ENCODE results near the gene TACC3. TPM values are rescaled to one million over a fixed set of nuclear protein-coding genes. Genes with fewer than 3 reads are reported as not detected.

Gene TACC3
- polyA plus RNA-seq, 1 experiment, result 24.0 TPM

- DNase-seq (ENCODE audit: low read depth), result no peak
- ChIA-PET POLR2A (no interaction called here), CTCF (interaction anchor here (0.6 kb wide), 1 partner anchor 16 kb away, joined by 3 read pairs; no protein-coding TSS in a partner anchor)
- H3K27me3 ChIP-seq (ENCODE audit: control insufficient read depth, insufficient read depth, low read length), result no peaks in the 10 kb centered on the region
- H3K36me3 ChIP-seq (ENCODE audit: control insufficient read depth, insufficient read depth, low read length), result no peaks in the 10 kb centered on the region
- no peak for TF ChIP-seq CTCF (IDR thresholded peaks at IDR 0.05; ENCODE audit: insufficient read depth, low read depth, low read length)
- no peak overlapping the region for H3K4me3 ChIP-seq (ENCODE audit: low read depth, low read length)
These were observed 35.8 kb downstream of the TACC3 start for GRCh38 chr4:1756893-1757779.

GRCh38 chr4:1757836-1758235, 36.5 kb downstream of the TACC3 start:
- no peak for TF ChIP-seq CTCF (IDR thresholded peaks at IDR 0.05; ENCODE audit: insufficient read depth, low read depth, low read length)
- no peak for DNase-seq (ENCODE audit: low read depth)
- no peak overlapping the region for H3K4me3 ChIP-seq (ENCODE audit: low read depth, low read length)
- H3K36me3 ChIP-seq (ENCODE audit: control insufficient read depth, insufficient read depth, low read length), result no peaks in the 10 kb centered on the region
- ChIA-PET POLR2A (no interaction called here), CTCF (interaction anchor here (0.6 kb wide), 2 partner anchors 10 to 17 kb away, joined by 3 read pairs; no protein-coding TSS in a partner anchor)
- H3K27me3 ChIP-seq (ENCODE audit: control insufficient read depth, insufficient read depth, low read length), result no peaks in the 10 kb centered on the region

GRCh38 chr4:1758306-1759121, 37.2 kb downstream of the TACC3 start:
- H3K27me3 ChIP-seq (ENCODE audit: control insufficient read depth, insufficient read depth, low read length), result no peaks in the 10 kb centered on the region
- H3K36me3 ChIP-seq (ENCODE audit: control insufficient read depth, insufficient read depth, low read length), result no peaks in the 10 kb centered on the region
- no peak for DNase-seq (ENCODE audit: low read depth)
- ChIA-PET CTCF (interaction anchor here (0.6 to 1.0 kb wide), 3 partner anchors 9 to 141 kb away, joined by 3 read pairs; no protein-coding TSS in a partner anchor), POLR2A (no interaction called here)
- H3K4me3 ChIP-seq (ENCODE audit: low read depth, low read length), result no peak overlapping the region
- no peak for TF ChIP-seq CTCF (IDR thresholded peaks at IDR 0.05; ENCODE audit: insufficient read depth, low read depth, low read length)

GRCh38 chr4:1759170-1759817, 38.0 kb downstream of the TACC3 start:
- no peak for DNase-seq (ENCODE audit: low read depth)
- ChIA-PET CTCF (interaction anchor here (0.6 to 1.7 kb wide), 4 partner anchors 12 to 141 kb away, joined by 3 to 11 read pairs (median 5); no protein-coding TSS in a partner anchor), POLR2A (no interaction called here)
- Histone ChIP-seq H3K27me3 (ENCODE audit: control insufficient read depth, insufficient read depth, low read length) (no peaks in the 10 kb centered on the region), H3K4me3 (ENCODE audit: low read depth, low read length) (no peak overlapping the region), H3K36me3 (ENCODE audit: control insufficient read depth, insufficient read depth, low read length) (no peaks in the 10 kb centered on the region)
- no peak for TF ChIP-seq CTCF (IDR thresholded peaks at IDR 0.05; ENCODE audit: insufficient read depth, low read depth, low read length)
